GM21381 (cell line): Measurements from ENCODE around the gene STAT5B.
"Not testable (repeated sequence)": the region's sequence is repeated elsewhere in the genome, so short reads cannot be mapped to it uniquely, and the experiment has no call there.

ENCODE experiments used
- ATAC-seq: cut with Tn5 transposase; IDR thresholded peaks from one replicate; pipeline ENCODE4 v1.9.1; 2021; ENCODE audit warnings: mild to moderate bottlenecking, moderate library complexity; ENCODE audit not compliant: unreplicated experiment

STAT5B gene

DNA sequence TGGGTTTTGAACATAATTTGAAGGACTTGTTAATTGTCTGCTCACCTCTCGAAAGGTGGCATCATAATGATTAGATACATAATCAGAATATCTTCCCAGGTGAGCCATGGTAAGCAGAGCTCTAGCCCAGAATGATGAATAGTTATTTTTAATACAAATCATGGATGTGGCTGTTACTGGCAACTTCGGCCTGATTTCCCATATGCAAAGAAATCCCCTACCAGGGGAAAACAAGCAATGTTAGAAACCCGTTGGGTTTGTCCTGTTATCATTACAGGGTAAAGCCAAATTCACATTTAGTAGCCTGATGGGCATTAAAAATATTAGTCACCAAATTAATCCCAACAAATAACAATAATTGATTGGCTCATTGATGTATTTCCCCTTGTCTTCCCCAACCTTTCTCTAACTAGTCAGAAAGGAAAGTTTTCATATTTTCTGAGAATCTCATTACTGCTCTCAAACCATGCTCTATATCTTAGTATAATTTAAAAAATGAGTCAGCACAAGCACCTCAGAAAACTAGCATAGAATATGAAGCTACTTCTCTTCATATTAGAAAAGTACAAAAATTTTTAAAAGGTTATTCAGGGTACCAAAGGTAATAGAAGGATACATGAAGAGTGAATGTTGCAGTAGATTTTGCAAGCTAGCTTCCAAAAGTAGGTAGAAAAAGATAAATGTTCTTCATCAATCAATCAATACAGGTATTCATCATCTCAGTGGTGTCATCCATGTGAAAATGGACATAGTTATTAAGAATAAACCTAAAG is 5.0 kb downstream of the STAT5B start:
- ATAC-seq, result no peak

DNA sequence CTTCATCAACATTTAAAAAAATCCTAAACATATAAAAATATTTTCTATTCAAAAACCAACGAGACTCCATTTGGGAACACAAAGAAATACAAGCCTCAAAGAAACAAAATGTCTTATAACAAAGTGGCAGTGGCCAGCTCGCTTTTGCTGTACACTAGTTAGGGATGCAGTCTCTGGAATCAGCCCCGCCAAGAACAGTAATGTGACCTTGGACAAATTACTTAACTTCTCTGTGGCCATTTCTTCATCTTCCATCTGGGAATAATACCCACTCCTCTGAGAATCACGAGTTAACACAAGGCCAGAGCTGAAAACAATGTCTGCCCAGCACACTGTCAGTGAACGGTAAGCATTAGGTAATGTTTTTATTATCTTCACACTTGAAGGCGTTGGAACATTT is 5.6 kb downstream of the STAT5B start:
- ATAC-seq, result no peak

DNA sequence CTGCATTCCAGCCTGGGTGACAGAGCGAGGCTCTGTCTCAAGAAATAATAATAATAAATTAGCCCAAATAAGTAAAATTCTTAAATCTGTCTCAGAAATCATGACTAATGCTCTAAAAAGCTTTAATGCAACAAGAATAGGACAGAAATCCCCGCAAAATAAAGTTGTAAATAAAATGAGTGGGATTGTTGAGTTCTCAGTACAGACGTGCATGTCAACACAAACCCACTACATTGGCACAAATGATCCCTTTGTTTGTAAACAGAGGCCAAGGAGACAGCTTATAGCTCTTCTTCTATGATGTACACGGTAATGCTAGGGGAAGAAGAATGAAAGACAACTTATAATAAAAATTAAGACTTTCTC is 6.0 kb downstream of the STAT5B start:
- no peak for ATAC-seq

DNA sequence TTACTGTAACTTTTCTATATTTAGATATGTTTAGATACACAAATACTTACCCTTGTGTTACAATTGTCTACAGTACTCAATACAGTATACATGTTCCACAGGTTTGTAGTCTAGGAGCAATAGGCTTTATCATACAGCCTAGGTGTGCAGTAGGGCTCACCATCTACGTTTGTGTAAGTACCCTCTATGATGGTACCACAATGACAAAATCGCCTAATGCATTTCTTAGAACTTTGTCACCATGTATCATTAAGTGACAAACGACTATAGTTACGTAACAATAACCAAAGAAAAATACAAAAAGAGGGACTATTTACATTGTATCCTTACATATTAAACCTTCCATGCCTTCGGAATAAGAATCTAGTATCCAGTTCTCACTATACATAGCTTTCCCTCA is 8.0 kb downstream of the STAT5B start:
- no peak for ATAC-seq

DNA sequence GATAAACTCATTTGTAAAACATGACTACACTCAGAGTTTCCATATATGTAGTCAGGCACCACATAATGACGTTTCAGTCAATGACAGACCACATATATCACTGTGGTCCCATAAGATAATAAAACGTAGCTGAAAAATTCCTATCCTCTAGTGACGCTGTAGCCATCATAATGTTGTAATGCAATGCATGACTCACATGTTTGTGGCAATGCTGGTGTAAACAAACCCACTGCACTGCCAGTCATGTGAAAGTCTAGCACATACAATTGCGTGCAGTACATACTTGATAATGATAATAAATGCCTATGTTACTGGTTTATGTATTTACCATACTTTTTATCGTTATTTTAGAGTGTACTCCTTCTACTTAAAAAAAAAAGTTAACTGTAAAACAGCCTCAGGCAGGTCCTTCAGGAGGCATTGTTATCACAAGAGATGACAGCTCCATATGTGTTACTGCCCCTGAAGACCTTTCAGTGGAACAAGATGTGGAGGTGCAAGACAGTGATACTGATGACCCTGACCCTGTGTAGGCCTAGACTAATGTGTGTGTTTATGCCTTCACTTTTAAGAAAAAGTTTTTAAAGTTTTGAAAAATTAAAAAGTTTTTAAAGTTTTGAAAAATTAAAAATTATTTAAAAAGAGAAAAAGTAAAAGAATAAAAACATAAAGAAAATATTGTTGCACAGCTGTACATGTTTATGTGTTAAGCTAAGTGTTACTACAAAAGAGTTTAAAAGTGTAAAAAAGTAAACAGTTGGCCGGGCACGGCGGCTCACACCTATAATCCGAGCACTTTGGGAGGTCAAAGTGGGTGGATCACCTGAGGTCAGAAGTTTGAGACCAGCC is 9.0 kb downstream of the STAT5B start:
- no peak for ATAC-seq

DNA sequence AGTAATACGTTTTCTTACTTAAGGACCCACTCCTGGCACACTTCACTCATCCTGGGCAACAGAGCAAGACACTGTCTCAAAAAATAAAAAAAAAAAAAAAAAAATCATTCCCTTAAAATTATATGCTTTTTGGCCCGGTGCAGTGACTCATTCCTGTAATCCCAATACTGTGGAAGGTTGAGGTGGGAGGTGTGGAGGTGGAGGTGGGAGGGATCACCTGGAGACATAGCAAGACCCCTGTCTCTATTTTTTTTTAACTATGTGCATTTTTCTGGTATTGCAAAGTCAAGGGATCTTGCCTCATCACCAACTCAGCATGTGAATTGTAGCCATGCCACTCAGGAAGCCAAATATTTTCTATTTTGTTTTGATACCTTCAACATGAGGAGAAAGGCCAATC is 9.7 kb downstream of the STAT5B start:
- ATAC-seq, result no peak

DNA sequence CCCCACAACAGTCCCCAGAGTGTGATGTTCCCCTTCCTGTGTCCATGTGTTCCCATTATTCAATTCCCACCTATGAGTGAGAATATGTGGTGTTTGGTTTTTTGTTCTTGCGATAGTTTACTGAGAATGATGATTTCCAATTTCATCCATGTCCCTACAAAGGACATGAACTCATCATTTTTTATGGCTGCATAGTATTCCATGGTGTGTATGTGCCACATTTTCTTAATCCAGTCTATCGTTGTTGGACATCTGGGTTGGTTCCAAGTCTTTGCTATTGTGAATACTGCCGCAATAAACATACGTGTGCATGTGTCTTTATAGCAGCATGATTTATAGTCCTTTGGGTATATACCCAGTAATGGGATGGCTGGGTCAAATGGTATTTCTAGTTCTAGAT is 11.8 kb downstream of the STAT5B start:
- ATAC-seq, result not testable (repeated sequence)

DNA sequence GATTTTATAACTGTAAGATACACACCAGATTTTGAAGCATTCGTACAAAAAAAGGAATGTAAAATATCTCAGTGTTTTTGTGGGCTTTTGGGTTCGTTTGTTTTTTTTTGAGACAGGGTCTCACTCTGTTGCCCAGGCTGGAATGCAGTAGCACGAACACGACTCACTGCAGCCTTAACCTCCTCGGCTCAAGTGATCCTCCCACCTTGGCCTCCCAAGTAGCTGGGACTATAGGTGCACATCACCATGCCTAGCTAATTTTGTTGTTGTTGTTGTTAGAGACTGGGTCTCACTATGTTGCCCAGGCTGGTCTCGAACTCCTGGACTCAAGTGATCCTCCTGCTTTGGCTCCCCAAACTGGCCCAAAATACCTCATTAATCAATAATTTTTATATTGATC is 15.9 kb downstream of the STAT5B start:
- ATAC-seq, result no peak

DNA sequence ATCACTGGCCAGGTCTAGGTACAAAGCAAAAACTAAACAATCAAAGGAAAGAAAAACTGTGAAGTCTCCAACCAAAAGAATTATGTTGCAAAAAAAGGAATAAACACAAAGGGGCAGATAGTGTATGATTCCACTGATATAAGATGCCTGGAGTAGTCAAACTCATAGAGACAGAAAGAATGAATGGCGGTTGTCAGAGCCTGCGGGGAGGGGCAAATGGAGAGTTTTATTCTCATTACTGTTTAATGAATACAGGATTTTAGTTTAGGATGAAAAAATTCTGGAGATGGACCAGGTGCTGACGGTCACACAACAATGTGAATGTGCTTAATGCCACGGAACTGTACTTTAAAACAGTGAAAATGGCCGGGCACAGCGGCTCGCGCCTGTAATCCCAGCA is 20.7 kb downstream of the STAT5B start:
- ATAC-seq, result no peak

DNA sequence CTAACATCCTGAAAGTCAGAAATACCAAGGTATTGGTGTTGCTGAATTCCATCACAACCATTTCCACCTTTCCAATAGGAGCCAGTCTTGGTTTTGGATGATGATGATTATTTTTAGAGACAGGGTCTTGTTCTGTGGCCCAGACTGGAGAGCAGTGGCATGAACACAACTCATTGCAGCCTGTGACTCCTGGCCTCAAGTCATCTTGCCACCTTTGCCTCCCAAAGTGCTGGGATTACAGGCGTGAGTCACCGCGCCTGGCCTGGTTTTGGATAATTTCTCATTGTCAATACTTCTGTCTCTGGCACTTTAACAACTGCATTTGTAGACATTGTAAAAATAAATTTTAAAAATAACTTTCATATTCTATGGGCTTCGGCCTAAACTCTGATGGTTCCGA is 22.6 kb downstream of the STAT5B start:
- ATAC-seq, result no peak

DNA sequence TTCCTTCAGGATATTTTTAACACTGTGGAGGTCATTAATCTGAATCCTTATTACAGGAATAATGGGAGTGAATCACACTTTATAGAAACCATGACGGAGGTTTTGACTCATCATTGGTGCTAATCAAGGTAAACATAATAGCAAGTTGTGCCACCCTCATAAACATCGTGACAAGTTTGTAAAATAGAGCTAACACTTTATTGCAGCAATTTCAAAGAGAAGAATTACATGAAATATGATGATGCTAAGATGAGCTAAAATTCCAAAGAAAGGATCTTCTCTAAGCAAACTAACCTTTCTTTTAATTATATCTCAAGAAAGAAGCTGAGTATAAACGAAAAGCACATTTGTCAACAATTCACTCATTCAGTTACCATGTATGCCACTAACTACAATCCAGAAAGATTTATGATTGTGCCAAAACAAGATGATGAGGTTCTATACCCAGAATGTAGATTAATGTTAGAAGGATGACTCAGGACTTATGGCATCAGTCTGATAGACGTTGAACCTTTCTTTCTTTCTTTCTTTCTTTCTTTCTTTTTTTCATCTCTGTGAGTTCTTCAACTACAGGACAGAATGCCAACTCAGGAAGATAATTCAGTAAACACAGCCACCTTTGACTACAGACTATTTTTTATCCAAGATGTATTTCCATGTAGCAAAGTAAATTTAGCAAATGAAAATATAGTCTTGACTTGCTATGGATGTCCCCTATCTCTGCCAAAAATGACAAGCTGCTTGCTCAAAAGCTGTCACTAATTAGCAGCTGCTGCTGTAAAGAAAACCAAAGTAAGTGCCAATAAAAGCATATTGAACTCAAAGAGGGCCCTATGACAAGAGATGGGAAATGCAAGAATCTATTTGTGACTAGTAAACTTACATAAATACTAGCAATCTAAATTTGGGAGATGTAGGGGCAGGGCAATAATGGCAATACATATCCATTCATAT is 23.3 kb downstream of the STAT5B start:
- no peak for ATAC-seq

DNA sequence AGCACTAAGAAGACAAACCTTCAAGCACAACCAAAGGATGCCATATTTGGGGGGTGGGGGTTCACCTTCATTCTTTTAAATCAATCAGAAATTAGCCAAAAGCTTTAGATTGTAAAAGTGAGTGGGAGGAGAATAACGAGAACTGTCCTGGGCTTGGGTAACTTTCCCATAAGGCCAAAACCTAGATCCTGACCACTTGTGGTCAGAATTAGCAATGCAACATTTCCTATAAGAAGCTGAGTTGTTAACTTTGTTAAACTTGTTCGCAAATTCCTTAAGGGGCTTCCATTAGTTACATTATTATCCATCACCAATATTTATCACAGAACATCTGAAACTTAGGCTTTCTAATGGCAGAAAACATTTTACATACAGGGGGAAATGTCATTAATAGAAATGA is 25.1 kb downstream of the STAT5B start:
- ATAC-seq, result no peak

DNA sequence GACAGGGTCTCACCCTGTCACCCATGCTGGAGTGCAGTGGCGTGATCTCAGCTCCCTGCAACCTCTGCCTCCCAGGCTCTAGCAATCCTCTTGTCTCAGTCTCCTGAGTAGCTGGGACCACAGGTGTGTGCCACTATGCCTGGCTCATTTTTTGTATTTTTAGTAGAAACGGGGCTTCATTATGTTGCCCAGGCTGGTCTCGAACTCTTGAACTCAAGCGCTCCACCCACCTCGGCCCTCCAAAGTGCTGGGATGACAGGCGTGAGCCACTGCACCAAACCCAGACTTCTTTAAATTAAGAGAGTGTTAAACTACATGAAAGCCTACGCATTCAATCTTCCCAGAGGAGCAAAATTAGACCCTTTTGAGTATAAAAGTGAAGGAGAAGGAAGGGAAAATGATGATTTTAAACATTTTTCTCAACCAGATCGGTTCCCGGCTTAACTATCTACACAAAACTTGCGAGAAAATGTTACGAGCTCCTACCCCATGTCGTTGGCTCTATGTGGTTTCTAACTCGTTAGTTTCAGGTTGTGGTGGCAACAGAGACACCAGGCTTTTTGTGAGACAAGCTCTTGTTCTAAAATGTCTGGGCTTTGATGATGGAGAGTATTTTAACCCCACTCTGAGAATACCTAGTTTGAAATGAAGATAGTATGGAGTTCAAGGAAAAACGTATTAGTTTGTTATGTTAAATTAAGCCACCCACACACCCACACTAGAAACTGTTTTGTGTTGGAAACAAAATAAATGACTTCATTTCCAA is 26.3 kb downstream of the STAT5B start:
- ATAC-seq, result no peak

DNA sequence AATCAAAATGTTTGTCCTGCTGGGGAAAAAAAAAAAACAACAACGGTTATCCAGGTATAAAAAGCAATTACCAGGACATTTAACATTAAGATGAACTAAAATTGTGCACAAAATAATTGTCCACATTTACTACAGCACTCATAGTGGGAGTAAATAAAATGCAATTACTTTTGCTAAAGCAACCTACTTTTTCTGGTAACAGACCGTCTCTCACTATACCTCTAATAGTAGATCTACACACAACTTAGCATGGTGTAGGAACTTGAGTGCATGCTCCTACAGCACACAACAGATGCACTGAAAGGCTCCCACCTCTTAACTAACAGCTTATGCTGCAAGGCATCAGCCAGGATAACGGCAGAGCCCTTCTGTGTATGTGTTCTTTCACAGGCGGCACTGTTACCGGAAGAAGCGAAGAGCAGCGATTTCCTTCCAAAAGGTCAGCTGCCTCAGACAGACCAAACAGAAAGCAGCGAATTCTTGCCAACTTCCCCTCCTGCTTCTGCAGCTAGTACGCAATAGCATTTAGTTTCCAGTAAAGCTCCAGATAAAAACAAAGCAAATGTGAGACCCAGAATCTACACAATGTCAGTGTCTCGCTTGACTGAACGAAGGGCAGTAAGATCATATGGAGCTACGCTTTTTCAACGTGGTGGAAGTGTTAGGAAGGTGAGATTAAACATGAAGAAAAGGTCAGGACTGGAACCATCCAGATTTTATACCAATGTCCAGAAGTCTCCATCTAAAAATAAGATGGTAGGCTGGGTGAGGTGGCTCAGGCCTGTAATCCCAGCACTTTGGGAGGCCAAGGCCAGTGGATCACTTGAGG is 27.6 kb downstream of the STAT5B start:
- peak; percentile 69 for ATAC-seq

DNA sequence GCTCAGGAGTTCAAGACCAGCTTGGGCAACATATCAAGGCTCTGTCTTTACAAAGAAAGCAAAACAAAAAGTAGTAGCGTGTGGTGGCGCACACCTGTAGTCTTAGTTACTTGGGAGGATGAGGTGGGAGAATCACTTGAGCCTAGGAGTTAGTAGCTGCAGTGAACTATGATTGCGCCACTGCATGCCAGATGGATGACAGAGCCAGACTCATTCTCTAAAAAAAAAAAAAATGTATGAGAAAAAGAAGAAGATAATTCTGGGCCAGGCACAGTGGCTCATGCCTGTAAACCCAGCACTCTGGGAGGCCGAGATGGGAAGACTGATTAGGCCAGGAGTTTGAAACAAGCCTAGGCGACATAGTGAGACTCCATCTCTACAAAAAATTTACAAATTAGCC is 28.5 kb downstream of the STAT5B start:
- no peak for ATAC-seq

DNA sequence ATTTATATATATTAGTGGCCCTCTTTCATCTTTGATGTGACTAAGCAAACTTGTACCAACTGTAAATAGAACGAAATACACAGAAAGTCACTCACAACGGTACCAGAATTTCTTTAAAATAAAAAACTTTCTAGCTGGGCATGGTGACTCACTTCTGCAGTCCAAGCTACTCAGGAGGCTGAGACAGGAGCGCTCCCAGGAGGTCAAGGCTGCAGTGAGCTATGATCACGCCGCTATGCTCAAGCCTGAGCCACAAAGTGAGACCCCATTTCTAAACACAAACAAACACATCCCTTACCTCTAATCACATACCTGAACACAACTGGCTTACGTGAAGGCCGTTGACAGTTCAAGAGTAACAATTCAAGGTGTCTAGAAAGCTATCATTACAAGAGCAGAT is 29.7 kb downstream of the STAT5B start:
- no peak for ATAC-seq

DNA sequence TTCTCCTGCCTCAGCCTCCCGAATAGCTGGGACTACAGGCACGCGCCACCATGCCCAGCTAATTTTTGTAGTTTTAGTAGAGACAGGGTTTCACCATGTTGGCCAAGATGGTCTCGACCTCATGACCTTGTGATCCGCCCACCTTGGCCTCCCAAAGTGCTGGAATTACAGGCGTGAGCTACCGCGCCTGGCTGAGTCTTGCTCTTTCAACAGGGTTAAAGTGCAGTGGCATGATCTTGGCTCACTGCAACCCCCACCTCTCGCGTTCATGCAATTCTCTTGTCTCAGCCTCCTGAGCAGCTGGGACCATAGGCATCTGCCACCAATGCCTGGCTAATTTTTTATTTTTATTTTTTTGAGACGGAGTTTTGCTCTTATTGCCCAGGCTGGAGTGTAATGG is 31.0 kb downstream of the STAT5B start:
- not testable (repeated sequence) for ATAC-seq

DNA sequence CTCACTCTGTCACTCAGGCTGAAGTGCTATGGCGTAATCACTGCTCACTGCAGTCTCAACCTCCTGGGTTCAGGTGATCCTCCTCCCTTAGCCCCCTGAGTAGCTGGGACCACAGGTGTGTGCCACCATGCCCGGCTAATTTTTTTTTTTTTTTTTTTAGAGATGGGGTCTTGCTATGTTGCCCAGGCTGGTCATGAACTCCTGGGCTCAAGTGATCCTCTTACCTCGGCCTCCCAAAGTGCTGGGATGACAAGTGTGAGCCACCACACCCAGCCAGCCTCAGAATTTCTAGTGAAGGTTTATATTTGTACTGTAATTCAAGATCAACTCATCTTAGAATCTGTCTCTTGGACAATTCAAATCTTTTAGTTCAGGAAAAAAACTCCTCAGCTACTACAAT is 32.1 kb downstream of the STAT5B start:
- not testable (repeated sequence) for ATAC-seq

DNA sequence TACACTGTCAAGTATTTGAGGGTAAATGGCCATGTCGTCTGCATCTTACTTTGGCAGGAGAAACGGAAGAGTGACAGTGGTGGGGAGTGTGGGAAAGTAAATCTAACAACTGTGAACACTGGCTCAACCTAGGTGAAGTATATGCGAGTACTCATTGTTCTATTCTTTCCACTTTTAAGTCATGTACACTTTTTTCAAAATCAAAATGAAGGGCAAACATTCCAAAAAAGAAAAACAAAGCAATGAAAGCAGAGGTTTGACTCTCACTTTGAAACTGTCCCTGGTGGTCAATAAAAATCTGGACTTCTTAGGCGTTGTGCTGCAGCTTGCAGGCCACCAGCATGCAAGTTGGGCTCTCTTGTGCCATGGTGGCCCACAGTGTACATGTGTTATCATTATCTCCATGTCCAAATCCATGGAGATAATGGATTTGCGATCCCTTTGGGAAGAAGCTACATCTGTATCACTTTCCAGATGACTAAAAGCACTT is 32.7 kb downstream of the STAT5B start:
- ATAC-seq, result no peak
